Liver (tissue), 3 donors: ENCODE measurements around the gene FRG2B.

Source experiments
- EGR1 ChIP-seq, 2 donors: IDR thresholded peaks; 2 replicates each; pipeline ENCODE4 v1.6.1; 2016 to 2018; ENCODE audit warnings: antibody characterized with exemption in 2 of 2, low read depth in 2 of 2
- GABPA ChIP-seq, 2 donors: IDR thresholded peaks in 1 of 2; conservative IDR thresholded peaks in 1 of 2; 2 replicates each; pipeline ENCODE4 v1.6.1; 2016; ENCODE audit warnings: antibody characterized with exemption in 2 of 2, mild to moderate bottlenecking in 1 of 2, moderate library complexity in 1 of 2
- JUND ChIP-seq, 2 donors: IDR thresholded peaks; 2 replicates each; pipeline ENCODE4 v1.6.1; 2016; ENCODE audit warnings: antibody characterized with exemption in 2 of 2
- RAD21 ChIP-seq, 2 donors: IDR thresholded peaks; 2 replicates each; pipeline ENCODE4 v1.6.1; 2016; ENCODE audit warnings: antibody characterized with exemption in 2 of 2, mild to moderate bottlenecking in 2 of 2
- RXRA ChIP-seq, 2 donors: IDR thresholded peaks; 2 replicates each; pipeline ENCODE4 v1.6.1; 2017 to 2018; ENCODE audit warnings: antibody characterized with exemption in 2 of 2, mild to moderate bottlenecking in 1 of 2
- SP1 ChIP-seq: IDR thresholded peaks from 2 replicates; pipeline ENCODE4 v1.6.1; 2018; ENCODE audit warnings: antibody characterized with exemption, mild to moderate bottlenecking
- TAF1 ChIP-seq: conservative IDR thresholded peaks from 2 replicates; pipeline ENCODE4 v1.6.1; 2016; ENCODE audit warnings: antibody characterized with exemption, mild to moderate bottlenecking
- YY1 ChIP-seq: IDR thresholded peaks from 2 replicates; pipeline ENCODE4 v1.6.1; 2016; ENCODE audit warnings: antibody characterized with exemption, mild to moderate bottlenecking
- TF ChIP-seq, protein P1 (sequence below): fragments of 150-350 bp; IDR thresholded peaks from 2 replicates; pipeline ENCODE4 v1.5.1; 2017; ENCODE audit warnings: improper control_type of control experiment, low read depth, low read length; ENCODE audit not compliant: missing input control
- TF ChIP-seq, protein P2 (sequence below): IDR thresholded peaks from 2 replicates; pipeline ENCODE4 v1.6.1; 2016; ENCODE audit warnings: antibody characterized with exemption, mild to moderate bottlenecking
- TF ChIP-seq, protein P3 (sequence below): IDR thresholded peaks from 2 replicates; pipeline ENCODE4 v1.6.1; 2016; ENCODE audit warnings: antibody characterized with exemption
- donor health status: healthy.
- donor health status: healthy.

DNA sequence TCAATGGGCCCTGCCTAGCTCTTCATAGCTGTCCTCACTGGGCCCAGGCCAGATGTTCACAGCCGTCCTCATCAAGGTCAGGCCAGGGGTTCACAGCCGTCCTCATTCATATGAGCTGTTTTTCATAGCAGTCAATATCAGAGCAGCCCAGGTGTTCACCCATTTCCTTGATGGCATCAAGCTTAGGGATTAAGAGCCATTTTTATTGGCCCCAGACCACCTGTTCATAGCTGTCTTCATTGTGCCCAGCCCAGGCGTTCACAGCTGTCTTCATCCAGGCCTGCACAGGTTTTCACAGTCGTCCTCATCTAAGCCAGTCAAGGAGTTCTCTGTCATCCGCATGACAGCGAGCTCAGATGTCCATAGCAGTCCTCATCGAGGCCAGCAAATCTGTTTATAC is 9.4 kb downstream of the FRG2B start:
- TF ChIP-seq, protein P1, sequence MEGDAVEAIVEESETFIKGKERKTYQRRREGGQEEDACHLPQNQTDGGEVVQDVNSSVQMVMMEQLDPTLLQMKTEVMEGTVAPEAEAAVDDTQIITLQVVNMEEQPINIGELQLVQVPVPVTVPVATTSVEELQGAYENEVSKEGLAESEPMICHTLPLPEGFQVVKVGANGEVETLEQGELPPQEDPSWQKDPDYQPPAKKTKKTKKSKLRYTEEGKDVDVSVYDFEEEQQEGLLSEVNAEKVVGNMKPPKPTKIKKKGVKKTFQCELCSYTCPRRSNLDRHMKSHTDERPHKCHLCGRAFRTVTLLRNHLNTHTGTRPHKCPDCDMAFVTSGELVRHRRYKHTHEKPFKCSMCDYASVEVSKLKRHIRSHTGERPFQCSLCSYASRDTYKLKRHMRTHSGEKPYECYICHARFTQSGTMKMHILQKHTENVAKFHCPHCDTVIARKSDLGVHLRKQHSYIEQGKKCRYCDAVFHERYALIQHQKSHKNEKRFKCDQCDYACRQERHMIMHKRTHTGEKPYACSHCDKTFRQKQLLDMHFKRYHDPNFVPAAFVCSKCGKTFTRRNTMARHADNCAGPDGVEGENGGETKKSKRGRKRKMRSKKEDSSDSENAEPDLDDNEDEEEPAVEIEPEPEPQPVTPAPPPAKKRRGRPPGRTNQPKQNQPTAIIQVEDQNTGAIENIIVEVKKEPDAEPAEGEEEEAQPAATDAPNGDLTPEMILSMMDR = no peak
- TF ChIP-seq GABPA (IDR thresholded peaks at IDR 0.05 in 1 of 2, conservative IDR thresholded peaks at IDR 0.05 in 1 of 2) (no peak), TAF1 (no peak), YY1 (no peak), SP1 (no peak), JUND (IDR thresholded peaks at IDR 0.05) (no peak), RAD21 (IDR thresholded peaks at IDR 0.05) (no peak), EGR1 (IDR thresholded peaks at IDR 0.05; ENCODE audit: low read depth in 2 of 2) (no peak), RXRA (IDR thresholded peaks at IDR 0.05) (no peak)
- TF ChIP-seq, protein P2, sequence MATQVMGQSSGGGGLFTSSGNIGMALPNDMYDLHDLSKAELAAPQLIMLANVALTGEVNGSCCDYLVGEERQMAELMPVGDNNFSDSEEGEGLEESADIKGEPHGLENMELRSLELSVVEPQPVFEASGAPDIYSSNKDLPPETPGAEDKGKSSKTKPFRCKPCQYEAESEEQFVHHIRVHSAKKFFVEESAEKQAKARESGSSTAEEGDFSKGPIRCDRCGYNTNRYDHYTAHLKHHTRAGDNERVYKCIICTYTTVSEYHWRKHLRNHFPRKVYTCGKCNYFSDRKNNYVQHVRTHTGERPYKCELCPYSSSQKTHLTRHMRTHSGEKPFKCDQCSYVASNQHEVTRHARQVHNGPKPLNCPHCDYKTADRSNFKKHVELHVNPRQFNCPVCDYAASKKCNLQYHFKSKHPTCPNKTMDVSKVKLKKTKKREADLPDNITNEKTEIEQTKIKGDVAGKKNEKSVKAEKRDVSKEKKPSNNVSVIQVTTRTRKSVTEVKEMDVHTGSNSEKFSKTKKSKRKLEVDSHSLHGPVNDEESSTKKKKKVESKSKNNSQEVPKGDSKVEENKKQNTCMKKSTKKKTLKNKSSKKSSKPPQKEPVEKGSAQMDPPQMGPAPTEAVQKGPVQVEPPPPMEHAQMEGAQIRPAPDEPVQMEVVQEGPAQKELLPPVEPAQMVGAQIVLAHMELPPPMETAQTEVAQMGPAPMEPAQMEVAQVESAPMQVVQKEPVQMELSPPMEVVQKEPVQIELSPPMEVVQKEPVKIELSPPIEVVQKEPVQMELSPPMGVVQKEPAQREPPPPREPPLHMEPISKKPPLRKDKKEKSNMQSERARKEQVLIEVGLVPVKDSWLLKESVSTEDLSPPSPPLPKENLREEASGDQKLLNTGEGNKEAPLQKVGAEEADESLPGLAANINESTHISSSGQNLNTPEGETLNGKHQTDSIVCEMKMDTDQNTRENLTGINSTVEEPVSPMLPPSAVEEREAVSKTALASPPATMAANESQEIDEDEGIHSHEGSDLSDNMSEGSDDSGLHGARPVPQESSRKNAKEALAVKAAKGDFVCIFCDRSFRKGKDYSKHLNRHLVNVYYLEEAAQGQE = no peak
- TF ChIP-seq, protein P3, sequence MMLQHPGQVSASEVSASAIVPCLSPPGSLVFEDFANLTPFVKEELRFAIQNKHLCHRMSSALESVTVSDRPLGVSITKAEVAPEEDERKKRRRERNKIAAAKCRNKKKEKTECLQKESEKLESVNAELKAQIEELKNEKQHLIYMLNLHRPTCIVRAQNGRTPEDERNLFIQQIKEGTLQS = no peak
